SIG-M5 (cell line): ENCODE results near the gene PCDHA1.
"Not testable (repeated sequence)": the region's sequence is repeated elsewhere in the genome, so short reads cannot be mapped to it uniquely, and the experiment has no call there.

Experiments used
- DNase-seq: peaks from one replicate; lab custom pipeline; 2025; lab: John Stamatoyannopoulos, UW

PCDHA1 gene

DNA sequence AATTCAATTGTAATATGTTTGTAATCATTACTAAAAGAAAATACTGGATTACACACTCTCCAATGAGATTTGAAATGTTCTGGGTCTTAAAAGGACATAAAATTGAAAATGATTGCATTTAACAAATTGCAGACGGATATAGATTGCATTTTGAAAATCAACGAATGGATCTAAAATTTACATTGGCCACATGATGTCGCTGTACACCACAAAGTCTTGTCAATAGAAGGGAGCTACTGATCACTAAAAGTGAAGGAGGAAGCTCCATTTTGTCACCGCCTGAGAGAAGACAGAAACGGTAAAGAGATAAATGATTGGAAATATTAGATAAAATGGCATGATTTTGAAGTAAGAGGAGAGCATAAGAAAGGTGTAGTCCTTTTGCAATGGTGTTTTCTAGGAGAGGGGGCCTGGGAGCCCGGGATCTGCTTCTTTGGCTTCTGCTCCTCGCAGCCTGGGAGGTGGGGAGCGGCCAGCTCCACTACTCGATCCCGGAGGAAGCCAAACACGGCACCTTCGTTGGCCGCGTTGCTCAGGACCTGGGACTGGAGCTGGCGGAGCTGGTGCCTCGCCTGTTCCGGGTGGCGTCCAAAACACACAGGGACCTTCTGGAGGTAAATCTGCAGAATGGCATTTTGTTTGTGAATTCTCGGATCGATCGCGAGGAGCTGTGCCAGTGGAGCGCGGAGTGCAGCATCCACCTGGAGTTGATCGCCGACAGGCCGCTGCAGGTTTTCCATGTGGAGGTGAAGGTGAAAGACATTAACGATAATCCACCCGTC lies at the start of gene PCDHA1:
Gene PCDHA1 (plus strand): TSS at position 236 of the 782 bp plus-strand sequence.
- no peak for DNase-seq

- DNase-seq: no peak
Measured at GRCh38 chr5:140737486-140737885, 48.5 kb upstream of the PCDHA1 start.

GRCh38 chr5:140741967-140742366 lies 44.0 kb upstream of the PCDHA1 start:
- DNase-seq: no peak

- no peak for DNase-seq
Measured at GRCh38 chr5:140753561-140753960, 32.4 kb upstream of the PCDHA1 start.

DNA sequence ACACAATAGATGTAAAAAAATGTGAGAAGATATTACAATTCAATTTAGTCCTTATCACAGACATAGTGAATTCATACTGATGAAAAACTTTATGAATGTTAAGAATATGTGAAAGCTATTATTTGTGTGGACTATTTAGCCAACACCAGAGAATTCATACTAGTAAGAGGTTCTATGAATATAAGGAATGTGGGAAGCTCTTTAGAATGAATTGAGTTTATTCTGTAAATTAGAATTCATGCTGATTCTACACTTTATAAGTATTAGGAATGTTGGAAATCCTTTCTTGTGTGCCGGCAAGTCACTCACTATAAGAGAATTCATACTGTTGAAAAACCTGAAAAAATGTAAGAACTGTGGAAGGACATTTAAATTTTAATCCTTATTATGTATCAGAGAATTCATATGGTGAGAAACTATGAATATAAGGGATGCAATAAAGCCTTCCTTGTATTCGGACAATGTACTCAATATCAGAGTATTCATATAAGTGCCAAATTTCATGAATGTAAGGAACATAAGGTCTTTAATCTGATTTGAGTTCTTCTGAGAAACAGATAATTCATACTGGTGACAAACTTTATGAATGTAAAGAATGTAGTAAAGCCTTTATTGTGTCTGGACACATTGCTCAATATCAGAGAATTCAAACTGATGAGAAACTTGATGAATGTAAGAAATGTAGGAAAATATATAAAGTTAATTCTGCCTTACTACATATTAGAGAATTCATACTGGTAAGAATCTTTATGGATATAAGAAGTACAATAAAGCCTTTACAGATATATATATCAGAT lies 21.6 kb upstream of the PCDHA1 start:
- DNase-seq: no peak

GRCh38 chr5:140767444-140767843 lies 18.5 kb upstream of the PCDHA1 start:
- DNase-seq: no peak

- DNase-seq: no peak
Measured at GRCh38 chr5:140780512-140780911, 5.4 kb upstream of the PCDHA1 start.

- DNase-seq: not testable (repeated sequence)
Measured at GRCh38 chr5:140787422-140787821, 1.5 kb downstream of the PCDHA1 start.

DNA sequence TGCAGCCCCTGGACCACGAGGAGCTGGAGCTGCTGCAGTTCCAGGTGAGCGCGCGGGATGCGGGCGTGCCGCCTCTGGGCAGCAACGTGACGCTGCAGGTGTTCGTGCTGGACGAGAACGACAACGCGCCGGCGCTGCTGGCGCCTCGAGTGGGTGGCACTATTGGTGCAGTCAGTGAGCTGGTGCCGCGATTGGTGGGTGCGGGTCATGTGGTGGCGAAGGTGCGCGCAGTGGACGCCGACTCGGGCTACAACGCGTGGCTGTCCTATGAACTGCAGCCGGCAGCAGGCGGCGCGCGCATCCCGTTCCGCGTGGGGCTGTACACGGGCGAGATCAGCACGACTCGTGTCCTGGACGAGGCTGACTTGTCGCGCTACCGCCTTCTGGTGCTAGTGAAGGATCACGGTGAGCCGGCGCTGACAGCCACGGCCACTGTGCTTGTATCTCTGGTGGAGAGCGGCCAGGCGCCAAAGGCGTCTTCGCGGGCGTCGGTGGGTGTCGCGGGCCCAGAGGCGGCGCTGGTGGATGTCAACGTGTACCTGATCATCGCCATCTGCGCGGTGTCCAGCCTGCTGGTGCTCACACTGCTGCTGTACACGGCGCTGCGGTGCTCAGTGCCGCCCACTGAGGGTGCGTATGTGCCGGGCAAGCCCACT lies 2.0 kb downstream of the PCDHA1 start:
- DNase-seq: not testable (repeated sequence)

DNA sequence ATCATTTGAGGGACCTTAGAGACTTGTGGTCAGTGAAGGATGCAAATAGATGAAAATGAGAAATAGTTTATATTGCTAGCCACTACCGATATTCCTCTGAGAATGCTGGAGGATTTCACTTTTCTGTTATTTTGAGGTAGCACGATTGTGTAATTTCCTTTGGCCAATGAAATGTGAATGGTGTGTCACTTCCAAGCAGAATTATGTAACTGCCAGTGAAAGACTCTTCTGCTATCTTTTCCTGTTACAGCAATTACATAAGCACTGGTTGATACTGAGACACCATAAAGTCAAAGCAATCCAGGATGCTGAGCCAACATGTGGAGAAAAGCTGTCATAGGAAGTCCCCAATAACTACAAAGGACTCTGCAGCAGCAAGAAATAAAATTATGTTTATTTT lies 5.1 kb downstream of the PCDHA1 start:
- no peak for DNase-seq

- no peak for DNase-seq
Measured at GRCh38 chr5:140794595-140795258, 8.8 kb downstream of the PCDHA1 start, which contains the start of gene PCDHA2. PCDHA2 (plus strand) TSS chr5:140794852.

DNA sequence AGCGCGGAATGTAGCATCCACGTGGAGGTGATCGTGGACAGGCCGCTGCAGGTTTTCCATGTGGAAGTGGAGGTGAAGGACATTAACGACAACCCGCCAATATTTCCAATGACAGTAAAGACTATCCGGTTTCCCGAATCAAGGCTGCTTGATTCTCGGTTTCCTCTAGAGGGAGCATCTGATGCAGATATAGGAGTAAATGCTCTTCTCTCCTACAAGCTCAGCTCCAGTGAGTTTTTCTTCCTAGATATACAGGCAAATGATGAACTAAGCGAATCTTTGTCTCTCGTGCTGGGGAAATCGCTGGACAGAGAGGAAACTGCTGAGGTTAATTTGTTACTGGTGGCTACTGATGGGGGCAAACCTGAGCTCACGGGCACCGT lies 9.3 kb downstream of the PCDHA1 start:
- DNase-seq: no peak

DNA sequence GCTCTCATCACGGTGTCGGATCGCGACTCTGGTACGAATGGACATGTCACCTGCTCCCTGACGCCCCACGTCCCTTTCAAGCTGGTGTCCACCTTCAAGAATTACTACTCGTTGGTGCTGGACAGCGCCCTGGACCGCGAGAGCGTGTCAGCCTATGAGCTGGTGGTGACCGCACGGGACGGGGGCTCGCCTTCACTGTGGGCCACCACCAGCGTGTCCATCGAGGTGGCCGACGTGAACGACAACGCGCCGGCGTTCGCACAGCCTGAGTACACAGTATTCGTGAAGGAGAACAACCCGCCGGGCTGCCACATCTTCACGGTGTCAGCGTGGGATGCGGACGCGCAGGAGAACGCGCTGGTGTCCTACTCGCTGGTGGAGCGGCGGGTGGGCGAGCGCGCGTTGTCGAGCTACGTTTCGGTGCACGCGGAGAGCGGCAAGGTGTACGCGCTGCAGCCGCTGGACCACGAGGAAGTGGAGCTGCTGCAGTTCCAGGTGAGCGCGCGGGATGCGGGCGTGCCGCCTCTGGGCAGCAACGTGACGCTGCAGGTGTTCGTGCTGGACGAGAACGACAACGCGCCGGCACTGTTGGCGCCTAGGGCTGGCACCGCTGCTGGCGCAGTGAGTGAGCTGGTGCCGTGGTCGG lies 10.3 kb downstream of the PCDHA1 start:
- not testable (repeated sequence) for DNase-seq

DNA sequence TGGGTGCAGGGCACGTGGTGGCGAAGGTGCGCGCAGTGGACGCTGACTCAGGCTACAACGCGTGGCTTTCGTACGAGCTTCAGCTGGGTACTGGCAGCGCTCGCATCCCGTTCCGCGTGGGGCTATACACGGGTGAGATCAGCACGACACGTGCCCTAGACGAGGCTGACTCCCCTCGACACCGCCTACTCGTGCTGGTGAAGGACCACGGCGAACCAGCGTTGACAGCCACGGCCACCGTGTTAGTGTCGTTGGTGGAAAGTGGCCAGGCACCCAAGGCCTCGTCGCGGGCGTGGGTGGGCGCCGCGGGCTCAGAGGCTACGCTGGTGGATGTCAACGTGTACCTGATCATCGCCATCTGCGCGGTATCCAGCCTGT lies 10.8 kb downstream of the PCDHA1 start:
- no peak for DNase-seq

DNA sequence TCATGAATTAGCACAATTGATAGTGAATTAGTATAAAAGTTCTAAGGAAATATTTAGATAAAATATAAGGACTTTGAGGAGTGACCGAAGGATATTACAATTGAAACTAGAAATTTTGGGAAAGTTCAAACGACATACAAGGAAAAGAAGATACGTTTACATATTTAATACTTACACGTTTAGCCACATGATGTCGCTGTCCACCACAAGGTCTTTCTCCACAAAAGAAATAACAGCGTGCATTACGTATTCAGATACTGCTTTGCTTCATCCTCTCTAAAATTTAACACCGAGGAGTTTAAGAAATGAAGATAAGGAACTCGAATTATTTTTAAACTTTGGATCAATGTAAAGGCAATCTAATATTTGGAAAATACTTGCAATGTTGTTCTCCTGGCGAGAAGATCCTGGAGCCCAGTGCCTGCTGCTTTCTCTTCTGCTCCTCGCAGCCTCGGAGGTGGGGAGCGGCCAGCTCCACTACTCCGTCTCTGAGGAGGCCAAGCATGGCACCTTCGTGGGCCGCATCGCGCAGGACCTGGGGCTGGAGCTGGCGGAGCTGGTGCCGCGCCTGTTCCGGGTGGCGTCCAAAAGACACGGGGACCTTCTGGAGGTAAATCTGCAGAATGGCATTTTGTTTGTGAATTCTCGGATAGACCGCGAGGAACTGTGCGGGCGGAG lies 15.0 kb downstream of the PCDHA1 start, which contains the start of gene PCDHA3:
Gene PCDHA3 (plus strand): TSS at position 242 of the 678 bp plus-strand sequence.
- DNase-seq: no peak

DNA sequence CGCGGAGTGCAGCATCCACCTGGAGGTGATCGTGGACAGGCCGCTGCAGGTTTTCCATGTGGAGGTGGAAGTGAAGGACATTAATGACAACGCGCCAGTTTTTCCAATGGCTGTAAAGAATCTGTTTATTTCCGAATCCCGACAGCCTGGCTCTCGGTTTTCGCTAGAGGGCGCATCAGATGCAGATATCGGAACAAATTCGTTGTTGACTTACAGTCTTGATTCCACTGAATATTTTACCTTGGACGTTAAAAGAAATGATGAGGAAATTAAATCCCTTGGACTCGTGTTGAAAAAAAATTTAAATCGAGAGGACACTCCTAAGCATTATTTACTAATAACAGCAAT lies 15.5 kb downstream of the PCDHA1 start:
- no peak for DNase-seq

DNA sequence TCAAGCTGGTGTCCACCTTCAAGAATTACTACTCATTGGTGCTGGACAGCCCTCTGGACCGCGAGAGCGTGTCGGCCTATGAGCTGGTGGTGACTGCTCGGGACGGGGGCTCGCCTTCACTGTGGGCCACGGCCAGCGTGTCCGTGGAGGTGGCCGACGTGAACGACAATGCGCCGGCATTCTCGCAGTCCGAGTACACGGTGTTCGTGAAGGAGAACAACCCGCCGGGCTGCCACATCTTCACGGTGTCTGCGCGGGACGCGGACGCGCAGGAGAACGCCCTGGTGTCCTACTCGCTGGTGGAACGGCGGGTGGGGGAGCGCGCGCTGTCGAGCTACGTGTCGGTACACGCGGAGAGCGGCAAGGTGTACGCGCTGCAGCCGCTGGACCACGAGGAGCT lies 16.4 kb downstream of the PCDHA1 start:
- DNase-seq: not testable (repeated sequence)

- no peak for DNase-seq
Measured at GRCh38 chr5:140802781-140803271, 16.9 kb downstream of the PCDHA1 start.

DNA sequence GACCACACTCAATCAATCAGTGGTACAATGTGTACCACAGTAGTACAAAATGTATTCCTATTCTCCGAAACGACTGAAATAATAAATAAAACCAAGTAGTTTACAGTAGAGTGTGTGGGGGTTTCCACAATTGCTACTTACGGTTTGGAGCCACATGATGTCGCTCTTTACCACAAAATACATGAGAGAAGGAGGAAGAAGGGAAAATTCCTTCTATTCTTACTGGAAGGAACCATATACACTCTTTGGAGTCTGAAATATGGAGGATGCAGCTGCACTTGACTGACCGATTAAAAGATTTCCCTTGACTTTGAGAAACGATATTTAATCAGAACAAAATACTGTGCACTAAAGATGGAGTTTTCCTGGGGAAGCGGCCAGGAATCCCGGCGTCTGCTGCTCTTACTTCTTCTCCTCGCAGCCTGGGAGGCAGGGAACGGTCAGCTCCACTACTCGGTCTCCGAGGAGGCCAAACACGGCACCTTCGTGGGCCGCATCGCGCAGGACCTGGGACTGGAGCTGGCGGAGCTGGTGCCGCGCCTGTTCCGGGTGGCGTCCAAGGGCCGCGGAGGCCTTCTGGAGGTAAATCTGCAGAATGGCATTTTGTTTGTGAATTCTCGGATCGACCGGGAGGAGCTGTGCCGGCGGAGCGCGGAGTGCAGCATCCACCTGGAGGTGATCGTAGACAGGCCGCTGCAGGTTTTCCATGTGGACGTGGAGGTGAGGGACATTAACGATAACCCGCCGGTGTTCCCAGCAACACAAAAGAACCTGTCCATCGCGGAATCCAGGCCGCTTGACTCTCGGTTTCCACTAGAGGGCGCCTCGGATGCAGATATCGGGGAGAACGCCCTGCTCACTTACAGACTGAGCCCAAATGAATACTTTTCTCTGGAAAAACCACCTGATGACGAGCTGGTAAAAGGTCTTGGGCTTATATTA lies 21.2 kb downstream of the PCDHA1 start, which contains the start of gene PCDHA4:
Gene PCDHA4 (plus strand): TSS at position 235 of the 942 bp plus-strand sequence.
- DNase-seq: no peak
